H1 (cell line): ENCODE results near the gene FAM76B. TPM values are rescaled to one million over a fixed set of nuclear protein-coding genes. Genes with fewer than 3 reads are reported as not detected.

Source experiments
- CTCF ChIA-PET: fragments of 300-600 bp; sonication (Branson Sonifier 250); formaldehyde crosslinking; loops from one replicate; lab custom pipeline; 2021; ENCODE audit not compliant: partially characterized antibody; lab: Charles Lee
- POLR2A ChIA-PET: fragments of 300-600 bp; sonication (Branson Sonifier 250); formaldehyde crosslinking; loops from one replicate; lab custom pipeline; 2021; ENCODE audit warnings: inconsistent platforms; ENCODE audit not compliant: partially characterized antibody; lab: Charles Lee
- DNase-seq, 2 experiments: peaks; one replicate each; pipeline versions ENCODE4 v3.0.0 to v3.0.0-alpha.2; 2010 to 2022; ENCODE audit warnings: low spot score in 2 of 2, low read depth in 1 of 2, mixed read lengths in 1 of 2
- FAIRE-seq: peaks from 2 replicates; lab custom pipeline; 2011; peaks lifted over from hg19 to GRCh38; lab: Jason Lieb, UNC
- H2AFZ ChIP-seq: 2 replicates; pipeline ENCODE4 v1.8.1; 2012; ENCODE audit warnings: low read length, inconsistent platforms
- H2AK5ac ChIP-seq: 2 replicates; pipeline ENCODE4 v1.6.1; 2013; ENCODE audit warnings: low read depth, low read length
- H2BK120ac ChIP-seq: replicated peaks from 2 replicates; pipeline ENCODE3; 2013; ENCODE audit warnings: low read depth, low read length, inconsistent platforms
- H2BK12ac ChIP-seq: 2 replicates; pipeline ENCODE4 v1.6.1; 2013; ENCODE audit warnings: low read depth, low read length
- H2BK15ac ChIP-seq: 2 replicates; pipeline ENCODE4 v1.6.1; 2013; ENCODE audit warnings: low read length
- H2BK20ac ChIP-seq: 2 replicates; pipeline ENCODE4 v1.6.1; 2013; ENCODE audit warnings: low read length
- H2BK5ac ChIP-seq: 2 replicates; pipeline ENCODE4 v1.6.1; 2013; ENCODE audit warnings: low read depth, low read length
- H3K14ac ChIP-seq: 2 replicates; pipeline ENCODE4 v1.6.1; 2013; ENCODE audit warnings: inconsistent platforms; ENCODE audit not compliant: insufficient read length
- H3K18ac ChIP-seq: 2 replicates; pipeline ENCODE4 v1.6.1; 2013; ENCODE audit warnings: low read length; ENCODE audit errors: extremely low read depth
- H3K23ac ChIP-seq: 2 replicates; pipeline ENCODE4 v1.6.1; 2013; ENCODE audit warnings: inconsistent platforms; ENCODE audit not compliant: insufficient read length
- H3K23me2 ChIP-seq: 2 replicates; pipeline ENCODE4 v1.6.1; 2013; ENCODE audit warnings: low read depth, low read length
- H3K27ac ChIP-seq: 2 replicates; pipeline ENCODE4 v1.6.1; 2011; ENCODE audit warnings: low read depth, low read length, inconsistent platforms
- H3K27me3 ChIP-seq, 4 experiments: replicated peaks in 1 of 4; 1 replicate in 1 of 4; 2 replicates in 3 of 4; pipeline versions ENCODE4 v1.6.1 to v1.8.1; 2011 to 2013; ENCODE audit warnings: low read length in 3 of 4, mild to moderate bottlenecking in 3 of 4, inconsistent platforms in 2 of 4, mixed read lengths in 2 of 4, moderate library complexity in 1 of 4; ENCODE audit not compliant: control insufficient read depth in 3 of 4, insufficient read depth in 3 of 4; ENCODE audit errors: extremely low read depth in 1 of 4
- H3K36me3 ChIP-seq, 4 experiments: 2 replicates each; pipeline versions ENCODE4 v1.6.1 to v1.8.1; 2011 to 2013; ENCODE audit warnings: mild to moderate bottlenecking in 4 of 4, low read length in 3 of 4, moderate library complexity in 2 of 4, control low read depth in 1 of 4, inconsistent platforms in 1 of 4; ENCODE audit not compliant: insufficient read depth in 4 of 4, control insufficient read depth in 2 of 4
- H3K4ac ChIP-seq: replicated peaks from 2 replicates; pipeline ENCODE3; 2013; ENCODE audit warnings: low read length, low read depth, mixed read lengths, inconsistent platforms; ENCODE audit not compliant: insufficient read length
- H3K4me1 ChIP-seq, 4 experiments: replicated peaks in 1 of 4; 1 replicate in 1 of 4; 2 replicates in 3 of 4; pipeline versions ENCODE4 v1.6.1 to v1.8.1; 2011 to 2013; ENCODE audit warnings: low read length in 3 of 4, inconsistent platforms in 2 of 4, mixed read lengths in 1 of 4; ENCODE audit not compliant: insufficient read depth in 4 of 4, control insufficient read depth in 3 of 4
- H3K4me2 ChIP-seq, 2 experiments: 2 replicates each; pipeline versions ENCODE4 v1.6.1 to v1.8.1; 2011 to 2013; ENCODE audit warnings: low read depth in 2 of 2, low read length in 2 of 2, control low read depth in 1 of 2, inconsistent platforms in 1 of 2, mild to moderate bottlenecking in 1 of 2; ENCODE audit not compliant: insufficient read depth in 1 of 2
- H3K4me3 ChIP-seq, 4 experiments: fragments of 200-600, 300-600 bp in 1 of 4; sonication (generic), shearing (Covaris generic), sonication (Bioruptor Twin) in 1 of 4; 2 replicates each; pipeline versions ENCODE4 v1.5.1 to v1.8.1; 2011 to 2016; ENCODE audit warnings: low read length in 4 of 4, low read depth in 3 of 4, control low read depth in 2 of 4, inconsistent platforms in 2 of 4, mild to moderate bottlenecking in 2 of 4, mixed read lengths in 1 of 4, moderate library complexity in 1 of 4; ENCODE audit not compliant: insufficient read depth in 2 of 4; ENCODE audit errors: extremely low read depth in 1 of 4
- H3K56ac ChIP-seq: replicated peaks from 2 replicates; pipeline ENCODE3; 2013; ENCODE audit warnings: low read depth, mild to moderate bottlenecking, mixed read lengths, low read length, inconsistent platforms; ENCODE audit not compliant: insufficient read length
- H3K79me1 ChIP-seq: 2 replicates; pipeline ENCODE4 v1.6.1; 2013; ENCODE audit warnings: low read depth, low read length, control low read depth
- H3K79me2 ChIP-seq, 2 experiments: 2 replicates each; pipeline versions ENCODE4 v1.6.1 to v1.8.1; 2012 to 2013; ENCODE audit warnings: low read length in 2 of 2, mild to moderate bottlenecking in 2 of 2, inconsistent platforms in 1 of 2; ENCODE audit not compliant: insufficient read depth in 2 of 2, control insufficient read depth in 1 of 2
- H3K9ac ChIP-seq, 4 experiments: replicated peaks in 1 of 4; 1 replicate in 1 of 4; 2 replicates in 3 of 4; pipeline versions ENCODE4 v1.6.1 to v1.8.1; 2011 to 2013; ENCODE audit warnings: low read depth in 3 of 4, low read length in 3 of 4, control low read depth in 2 of 4, mild to moderate bottlenecking in 2 of 4, moderate library complexity in 2 of 4, inconsistent platforms in 1 of 4; ENCODE audit errors: extremely low read depth in 1 of 4
- H3K9me3 ChIP-seq, 2 experiments: 2 replicates each; pipeline versions ENCODE4 v1.6.1 to v1.8.1; 2012 to 2013; ENCODE audit warnings: mild to moderate bottlenecking in 2 of 2, moderate library complexity in 2 of 2, control low read depth in 1 of 2, inconsistent platforms in 1 of 2, low read depth in 1 of 2, low read length in 1 of 2, mixed read lengths in 1 of 2; ENCODE audit not compliant: insufficient read depth in 2 of 2
- H4K20me1 ChIP-seq, 2 experiments: replicated peaks in 1 of 2; 2 replicates each; pipeline versions ENCODE3 to v1.8.1; 2011 to 2013; ENCODE audit warnings: inconsistent platforms in 2 of 2, low read length in 2 of 2, mild to moderate bottlenecking in 1 of 2; ENCODE audit not compliant: insufficient read depth in 2 of 2, control insufficient read depth in 1 of 2
- H4K5ac ChIP-seq: 2 replicates; pipeline ENCODE4 v1.6.1; 2013; ENCODE audit warnings: low read length, low read depth, mixed read lengths, inconsistent platforms; ENCODE audit not compliant: insufficient read length
- H4K8ac ChIP-seq: 2 replicates; pipeline ENCODE4 v1.8.0; 2013; ENCODE audit warnings: mild to moderate bottlenecking, moderate library complexity, low read length, inconsistent platforms; ENCODE audit not compliant: insufficient read depth; ENCODE audit errors: extremely low read depth
- H4K91ac ChIP-seq: replicated peaks from 2 replicates; pipeline ENCODE3; 2013; ENCODE audit warnings: low read length, mixed read lengths, inconsistent platforms; ENCODE audit not compliant: insufficient read length
- E2F6 ChIP-seq: IDR thresholded peaks from 2 replicates; pipeline ENCODE4 v1.6.1; 2012; ENCODE audit warnings: inconsistent platforms
- EGR1 ChIP-seq: IDR thresholded peaks from 2 replicates; pipeline ENCODE4 v1.6.1; 2011; ENCODE audit warnings: low read depth, low read length, borderline replicate concordance
- FOSL1 ChIP-seq: IDR thresholded peaks from 2 replicates; pipeline ENCODE4 v1.6.1; 2011; ENCODE audit warnings: mild to moderate bottlenecking, low read depth, low read length, moderate library complexity; ENCODE audit not compliant: insufficient read depth
- KDM1A ChIP-seq: fragments of 200-600, 300-600 bp; sonication (generic); IDR thresholded peaks from 2 replicates; pipeline ENCODE4 v1.7.1; 2016; ENCODE audit warnings: mild to moderate bottlenecking, low read length, borderline replicate concordance
- KDM5A ChIP-seq: fragments of 200-600 bp; IDR thresholded peaks from 2 replicates; pipeline ENCODE4 v1.7.1; 2012; ENCODE audit warnings: mild to moderate bottlenecking, low read length, inconsistent platforms, mixed read lengths
- POU5F1 ChIP-seq: IDR thresholded peaks from 2 replicates; pipeline ENCODE4 v1.6.1; 2011; ENCODE audit warnings: low read depth, mild to moderate bottlenecking, low read length, moderate library complexity
- RBBP5 ChIP-seq: IDR thresholded peaks from 2 replicates; pipeline ENCODE4 v1.7.1; 2012; ENCODE audit warnings: low read depth, mild to moderate bottlenecking, inconsistent platforms, low read length, moderate library complexity, borderline replicate concordance
- SAP30 ChIP-seq: fragments of 300-600 bp; sonication (generic); IDR thresholded peaks from 2 replicates; pipeline ENCODE4 v1.7.1; 2012; ENCODE audit warnings: low read length, moderate library complexity, mild to moderate bottlenecking, inconsistent platforms; ENCODE audit not compliant: insufficient read depth, insufficient replicate concordance
- SP1 ChIP-seq: IDR thresholded peaks from 2 replicates; pipeline ENCODE4 v1.6.1; 2011; ENCODE audit warnings: low read depth, low read length
- SP4 ChIP-seq: IDR thresholded peaks from 2 replicates; pipeline ENCODE4 v1.6.1; 2012; ENCODE audit warnings: low read length, inconsistent platforms
- YY1 ChIP-seq: IDR thresholded peaks from 2 replicates; pipeline ENCODE4 v1.6.1; 2011; ENCODE audit warnings: low read depth, mild to moderate bottlenecking, low read length
- WGBS, 2 experiments: shearing (Covaris generic) in 1 of 2; methylation state at CpG; one replicate each; pipeline versions ENCODE4 v1.1.6 to v1.1.7; 2013 to 2015; ENCODE audit warnings: low lambda C conversion rate in 2 of 2, mixed read lengths in 2 of 2, inconsistent platforms in 1 of 2, low coverage in 1 of 2, missing lambda C conversion rate in 1 of 2; ENCODE audit not compliant: insufficient replicate concordance in 2 of 2, insufficient coverage in 1 of 2, insufficient read length in 1 of 2; ENCODE audit errors: extremely low coverage in 1 of 2, missing lambda C conversion rate in 1 of 2; 5-methylcytosine and 5-hydroxymethylcytosine counted together
- polyA plus RNA-seq, 7 experiments: library from polyadenylated mRNA; depleted of rRNA in 3 of 7; stranded (reverse) in 5 of 7; unstranded in 2 of 7; fragments of >200 nt in 5 of 7; fragments of 200-250 nt in 2 of 7; gene quantifications; 1 replicate in 5 of 7; 2 replicates in 1 of 7; 4 replicates in 1 of 7; pipeline versions ENCODE4 v1.2.1 to v1.2.3, GENCODE V29; 2011 to 2013; ENCODE audit warnings: missing spikeins in 2 of 7, mixed read lengths in 2 of 7
- total RNA-seq: library from RNA; stranded (reverse); fragmentation: NEBNext Ultra II Directional; extraction: Animal tissue kit (Norgen Biotek cat#: 25700); gene quantifications from 2 replicates; pipeline ENCODE4 v1.2.1, GENCODE V29; 2021
- TF ChIP-seq, protein P1 (sequence below): IDR thresholded peaks from 2 replicates; pipeline ENCODE4 v1.6.1; 2012; ENCODE audit warnings: low read length, inconsistent platforms

The FAM76B gene
- total and polyA plus RNA-seq, 2 of the 8 experiments (the other 6 are each of a cell fraction or from before 2014, with no cell fraction given): 11.0 to 22.3 TPM

DNA sequence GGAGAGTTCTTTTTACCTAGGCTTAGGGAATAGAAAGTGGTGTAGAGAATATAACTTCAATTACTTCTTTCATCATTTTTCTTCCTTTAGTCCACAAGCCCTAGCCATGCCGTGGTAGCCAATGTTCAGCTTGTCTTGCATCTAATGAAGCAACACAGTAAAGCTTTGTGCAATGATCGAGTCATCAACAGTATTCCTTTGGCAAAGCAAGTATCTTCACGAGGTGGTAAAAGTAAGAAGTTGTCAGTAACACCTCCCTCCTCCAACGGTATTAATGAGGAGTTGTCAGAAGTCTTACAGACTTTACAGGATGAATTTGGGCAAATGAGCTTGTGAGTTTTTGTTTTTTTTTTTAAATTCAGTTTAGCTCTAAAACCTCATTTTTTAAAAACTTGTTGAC lies 38.1 kb upstream of the FAM76B start:
- Histone ChIP-seq H2BK15ac (no peak overlapping the region), H3K14ac (no peak overlapping the region), H2BK20ac (no peak overlapping the region), H3K27ac (no peak overlapping the region), H3K9me3 (no peaks in the 10 kb centered on the region), H2BK5ac (no peak overlapping the region), H3K23me2 (no peaks in the 10 kb centered on the region), H4K20me1 (no peaks in the 10 kb centered on the region), H4K8ac (no peak overlapping the region), H3K4me2 (no peak overlapping the region), H3K4ac (no peak overlapping the region), H3K36me3 (peaks cover 4 to 64% (median 31%) of the 10 kb centered on the region in 4 experiments; a peak in 7 of 8 replicates), H3K9ac (no peak overlapping the region), H3K4me1 (no peaks in the 10 kb centered on the region), H3K79me2 (no peaks in the 10 kb centered on the region), H3K56ac (no peak overlapping the region), H3K27me3 (no peaks in the 10 kb centered on the region), H3K79me1 (no peaks in the 10 kb centered on the region), H3K4me3 (no peak overlapping the region), H3K23ac (no peak overlapping the region), H4K91ac (no peak overlapping the region), H2BK120ac (no peak overlapping the region), H2AFZ (no peak overlapping the region), H3K18ac (no peak overlapping the region), H2BK12ac (no peak overlapping the region), H4K5ac (no peak overlapping the region), H2AK5ac (no peak overlapping the region)
- 93% methylated on average over 4 of the region's 4 CpGs; no CpG with 5 or more reads in 1 of the 2 experiments for WGBS, 2 experiments
- POLR2A ChIA-PET: interaction anchor here (1.0 kb wide), 1 partner anchor 10 kb away, joined by 3 read pairs; no protein-coding TSS in a partner anchor
- FAIRE-seq: peak; percentile 7
- DNase-seq: no peak
- CTCF ChIA-PET: interaction anchor here (0.5 to 1.7 kb wide), 2 partner anchors 9 to 101 kb away, joined by 3 to 8 read pairs; no protein-coding TSS in a partner anchor
- no peak for TF ChIP-seq SP4
- no peak for TF ChIP-seq SP1
- TF ChIP-seq, protein P1, sequence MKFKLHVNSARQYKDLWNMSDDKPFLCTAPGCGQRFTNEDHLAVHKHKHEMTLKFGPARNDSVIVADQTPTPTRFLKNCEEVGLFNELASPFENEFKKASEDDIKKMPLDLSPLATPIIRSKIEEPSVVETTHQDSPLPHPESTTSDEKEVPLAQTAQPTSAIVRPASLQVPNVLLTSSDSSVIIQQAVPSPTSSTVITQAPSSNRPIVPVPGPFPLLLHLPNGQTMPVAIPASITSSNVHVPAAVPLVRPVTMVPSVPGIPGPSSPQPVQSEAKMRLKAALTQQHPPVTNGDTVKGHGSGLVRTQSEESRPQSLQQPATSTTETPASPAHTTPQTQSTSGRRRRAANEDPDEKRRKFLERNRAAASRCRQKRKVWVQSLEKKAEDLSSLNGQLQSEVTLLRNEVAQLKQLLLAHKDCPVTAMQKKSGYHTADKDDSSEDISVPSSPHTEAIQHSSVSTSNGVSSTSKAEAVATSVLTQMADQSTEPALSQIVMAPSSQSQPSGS: no peak
- TF ChIP-seq EGR1: no peak
- TF ChIP-seq SAP30: no peak
- no peak for TF ChIP-seq KDM5A
- no peak for TF ChIP-seq RBBP5
- no peak for TF ChIP-seq KDM1A
- TF ChIP-seq E2F6: no peak
- TF ChIP-seq FOSL1: no peak
- no peak for TF ChIP-seq POU5F1
- TF ChIP-seq YY1: no peak
